DMS53 (cell line): ENCODE measurements around the gene RFK.
A peak's percentile ranks its signal among the peaks of the same experiment; 100 is the strongest.
"Not testable (repeated sequence)": the region's sequence is repeated elsewhere in the genome, so short reads cannot be mapped to it uniquely, and the experiment has no call there.

Experiments used
- DNase-seq: peaks from one replicate; lab custom pipeline; 2025; lab: John Stamatoyannopoulos, UW

The RFK gene

DNA sequence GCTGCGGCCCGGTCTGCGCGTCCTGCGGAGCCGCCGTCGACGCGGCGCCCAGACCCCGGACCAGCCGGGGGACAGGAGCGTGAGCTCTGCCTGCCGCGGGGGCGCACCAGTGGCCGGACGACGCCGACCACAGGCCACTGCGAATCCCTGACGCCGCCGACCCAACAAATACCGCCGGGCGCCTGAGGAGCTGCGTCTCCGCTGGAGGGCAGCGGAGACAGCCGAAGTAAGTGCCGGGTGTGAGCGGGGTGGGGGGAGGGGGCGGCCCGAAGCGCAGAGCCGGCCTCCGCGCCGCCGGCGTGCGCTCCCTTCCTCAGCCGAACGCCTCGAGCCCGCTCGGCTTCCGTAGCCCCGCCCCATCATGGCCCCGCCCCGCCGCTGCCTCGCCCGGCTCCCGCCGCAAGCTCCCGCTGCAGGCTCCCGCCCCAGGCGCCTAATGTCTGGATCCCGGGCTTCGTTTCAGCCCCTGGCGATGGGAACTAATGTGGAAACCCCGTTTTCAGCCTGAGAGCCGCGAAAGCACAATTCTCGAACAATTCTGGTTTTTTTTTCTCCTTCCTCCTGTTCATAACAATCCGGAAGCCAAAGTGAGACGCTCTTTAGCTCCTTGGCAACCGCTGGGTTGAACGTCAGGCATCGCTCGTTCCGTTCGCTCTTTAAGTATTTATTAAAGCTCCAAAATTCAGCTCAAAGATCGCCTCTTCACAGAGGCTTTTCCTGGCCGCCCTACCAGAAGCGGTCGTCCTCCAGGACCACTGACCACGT lies at the start of gene RFK:
RFK (minus strand) TSS at position 232 of the 765 bp plus-strand sequence. CDS start 255 bp downstream, outside the sequence.
- DNase-seq: peak; percentile 94

DNA sequence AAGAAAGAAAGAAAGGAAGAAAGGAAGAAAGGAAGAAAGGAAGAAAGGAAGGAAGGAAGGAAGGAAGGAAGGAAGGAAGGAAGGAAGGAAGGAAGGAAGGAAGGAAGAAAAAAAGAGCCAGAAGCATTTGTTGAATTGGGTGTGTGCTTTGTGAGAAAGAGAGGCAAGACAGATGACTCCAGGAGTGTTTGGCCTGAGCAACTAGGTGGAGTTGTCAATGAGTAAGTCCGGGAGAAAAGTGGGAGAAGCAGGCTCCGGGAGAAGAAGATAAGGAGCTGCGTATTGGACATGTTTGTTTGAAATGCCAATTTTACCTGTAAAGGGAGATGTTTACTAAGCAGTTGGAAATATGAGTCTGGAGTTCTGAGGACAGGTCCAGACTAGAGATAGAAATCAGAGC lies 49.7 kb upstream of the RFK start:
- no peak for DNase-seq

DNA sequence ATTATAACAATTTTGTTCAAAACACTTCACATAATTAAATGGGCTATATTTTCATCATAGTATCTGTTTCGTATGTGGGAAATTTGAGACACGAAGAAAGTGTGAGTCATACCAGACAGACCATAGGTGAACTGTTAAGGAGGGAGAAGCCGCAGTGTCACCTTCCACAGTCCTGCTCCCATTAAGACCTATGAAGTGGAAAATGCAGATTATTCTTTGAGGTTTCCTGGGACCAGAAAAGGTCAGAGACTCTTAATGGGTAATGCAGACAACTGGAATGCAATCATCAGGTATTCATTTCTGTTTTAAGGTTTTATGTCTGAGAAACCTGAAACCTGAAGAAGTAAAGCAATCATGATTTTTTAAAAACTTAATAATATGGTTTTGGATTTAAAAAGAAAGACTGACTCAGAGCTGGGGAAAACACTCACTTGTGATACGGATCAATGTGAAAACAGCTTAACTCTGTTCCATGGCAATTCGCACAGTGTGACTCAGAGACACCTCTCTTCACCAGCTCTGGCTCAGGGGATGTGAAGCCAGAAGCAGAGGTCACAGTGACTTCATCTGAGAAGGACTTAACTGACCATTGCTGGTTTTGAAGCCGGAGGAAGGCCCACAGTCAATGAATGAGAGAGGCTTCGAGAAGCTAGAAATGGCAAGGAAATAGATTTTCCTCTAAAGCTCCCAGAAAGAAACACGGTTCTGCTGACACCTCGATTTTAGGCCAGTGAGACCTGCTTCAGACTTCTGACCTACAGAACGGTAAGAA lies 47.5 kb upstream of the RFK start:
- DNase-seq: peak; percentile 13

DNA sequence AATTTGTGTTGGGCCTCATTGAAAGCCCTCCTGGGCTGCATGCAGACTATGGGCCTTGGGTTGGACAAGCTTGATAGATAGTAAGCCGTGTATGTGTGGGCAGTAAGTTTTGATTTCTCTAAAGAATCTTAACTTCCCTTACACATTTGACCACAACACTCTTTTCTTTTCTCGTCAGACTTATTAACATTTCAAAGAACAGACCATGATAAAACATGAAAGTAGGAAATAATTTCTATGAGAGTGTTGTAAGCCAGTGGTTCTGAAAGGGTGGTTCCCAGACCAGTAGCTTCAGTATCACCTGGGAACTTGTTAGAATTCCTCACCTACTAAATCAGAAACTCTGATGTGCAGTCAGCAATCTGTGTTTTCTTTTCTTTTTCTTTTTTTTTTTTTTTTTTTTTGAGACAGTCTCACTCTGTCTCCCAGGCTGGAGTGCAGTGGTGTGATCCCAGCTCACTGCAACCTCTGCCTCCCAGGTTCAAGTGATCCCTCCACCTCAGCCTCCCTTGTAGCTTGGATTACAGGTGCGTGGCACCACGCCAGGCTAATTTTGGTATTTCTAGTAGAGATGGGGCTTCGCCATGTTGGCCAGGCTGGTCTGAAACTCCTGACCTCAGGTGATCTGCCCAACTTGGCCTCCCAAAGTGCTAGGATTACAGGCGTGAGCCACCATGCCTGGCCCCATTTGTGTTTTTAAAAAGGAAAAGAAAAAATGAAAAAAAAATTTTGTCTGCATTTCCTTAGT lies 44.8 kb upstream of the RFK start:
- no peak for DNase-seq

DNA sequence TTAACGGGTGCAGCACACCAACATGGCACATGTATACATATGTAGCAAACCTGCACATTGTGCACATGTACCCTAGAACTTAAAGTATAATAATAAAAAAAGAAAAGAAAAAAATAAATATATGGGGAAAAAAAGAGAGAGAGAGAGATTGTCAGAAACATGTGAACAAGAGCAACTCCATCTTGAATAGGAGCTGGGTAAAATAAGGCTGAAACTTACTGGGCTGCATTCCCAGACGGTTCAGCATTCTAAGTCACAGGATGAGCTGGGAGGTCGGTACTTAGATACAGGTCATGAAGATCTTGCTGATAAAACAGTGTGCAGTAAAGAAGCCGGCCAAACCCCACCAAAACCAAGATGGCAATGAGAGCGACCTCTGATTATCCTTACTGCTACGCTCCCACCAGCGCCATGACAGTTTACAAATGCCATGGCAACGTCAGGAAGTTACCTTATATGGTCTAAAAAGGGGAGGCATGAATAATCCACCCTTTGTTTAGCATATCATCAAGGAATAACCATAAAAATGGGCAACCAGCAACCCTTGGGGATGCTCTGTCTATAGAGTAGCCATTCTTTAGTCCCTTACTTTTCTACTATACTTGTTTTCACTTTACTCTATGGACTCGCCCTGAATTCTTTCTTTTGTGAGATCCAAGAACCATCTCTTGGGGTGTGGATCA lies 42.9 kb upstream of the RFK start:
- not testable (repeated sequence) for DNase-seq

DNA sequence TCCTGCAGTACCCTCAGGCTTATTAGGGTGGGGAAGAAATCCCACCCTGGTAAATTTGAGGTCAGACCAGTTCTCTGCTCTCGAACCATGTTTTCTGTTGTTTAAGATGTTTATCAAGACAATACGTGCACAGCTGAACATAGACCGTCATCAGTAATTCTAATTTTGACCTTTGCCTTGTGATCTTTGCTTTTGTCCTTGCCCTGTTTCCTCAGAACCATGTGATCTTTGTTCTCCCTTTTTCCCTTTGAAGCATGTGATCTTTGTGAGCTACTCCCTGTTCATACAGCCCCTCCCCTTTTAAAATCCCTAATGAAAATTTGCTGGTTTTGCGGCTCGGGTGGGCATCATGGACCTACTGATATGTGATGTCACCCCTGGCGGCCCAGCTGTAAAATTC lies 40.7 kb upstream of the RFK start:
- DNase-seq: not testable (repeated sequence)

DNA sequence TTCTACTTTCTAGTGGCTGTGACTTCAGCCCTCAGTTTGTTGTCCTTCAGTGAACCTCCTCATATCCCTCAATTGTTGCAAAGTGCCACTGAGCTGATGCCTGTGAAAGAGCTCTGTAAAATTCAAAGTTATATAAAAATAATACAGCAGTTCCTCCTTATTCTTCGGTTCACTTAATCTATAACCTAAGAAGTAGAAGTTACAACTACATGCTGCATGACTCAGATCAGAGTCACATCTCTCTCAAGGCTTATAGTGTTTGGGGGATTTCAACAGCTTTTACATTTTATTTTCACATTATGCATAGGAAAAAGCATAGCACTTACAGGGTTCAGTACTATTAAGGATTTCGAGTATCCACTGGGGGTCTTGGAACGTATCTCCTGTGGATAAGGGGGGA lies 39.6 kb upstream of the RFK start:
- no peak for DNase-seq

DNA sequence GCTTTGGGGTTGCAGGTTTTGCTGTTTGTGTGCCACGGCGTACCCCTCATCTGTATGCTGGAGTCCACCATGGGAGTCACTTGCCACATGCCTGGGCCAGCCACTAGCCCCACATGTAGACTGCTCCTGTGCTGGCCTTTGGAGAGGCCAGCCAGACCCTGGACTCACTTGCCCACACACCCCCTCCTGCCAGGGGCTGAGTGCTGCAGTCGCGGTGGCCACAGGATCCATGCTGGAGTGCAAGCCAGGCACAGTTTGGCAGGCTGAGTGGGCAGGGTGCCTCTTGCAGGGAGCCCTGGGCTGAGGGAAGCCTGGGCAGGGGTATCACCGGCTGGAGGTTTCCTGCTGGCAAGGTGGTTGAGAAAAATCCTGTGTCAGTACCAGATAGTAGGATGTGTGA lies 39.2 kb upstream of the RFK start:
- DNase-seq: no peak

DNA sequence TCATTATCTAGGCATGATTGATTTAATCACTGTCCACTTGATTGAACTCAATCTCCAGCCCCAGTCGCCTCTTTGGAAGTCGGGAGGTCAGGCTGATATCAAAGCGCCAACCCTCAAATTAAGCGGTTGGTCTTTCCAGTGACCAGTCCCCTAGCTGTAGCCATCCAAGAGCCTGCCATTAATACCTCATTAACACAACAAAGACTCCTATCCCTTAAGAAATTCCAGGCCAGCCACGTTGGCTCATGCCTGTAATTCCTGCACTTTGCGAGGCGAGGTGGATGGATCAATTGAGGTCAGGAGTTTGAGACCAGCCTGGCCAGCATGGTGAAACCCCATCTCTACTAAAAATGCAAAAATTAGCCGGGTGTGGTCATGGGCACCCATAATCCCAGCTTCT lies 37.4 kb upstream of the RFK start:
- no peak for DNase-seq

DNA sequence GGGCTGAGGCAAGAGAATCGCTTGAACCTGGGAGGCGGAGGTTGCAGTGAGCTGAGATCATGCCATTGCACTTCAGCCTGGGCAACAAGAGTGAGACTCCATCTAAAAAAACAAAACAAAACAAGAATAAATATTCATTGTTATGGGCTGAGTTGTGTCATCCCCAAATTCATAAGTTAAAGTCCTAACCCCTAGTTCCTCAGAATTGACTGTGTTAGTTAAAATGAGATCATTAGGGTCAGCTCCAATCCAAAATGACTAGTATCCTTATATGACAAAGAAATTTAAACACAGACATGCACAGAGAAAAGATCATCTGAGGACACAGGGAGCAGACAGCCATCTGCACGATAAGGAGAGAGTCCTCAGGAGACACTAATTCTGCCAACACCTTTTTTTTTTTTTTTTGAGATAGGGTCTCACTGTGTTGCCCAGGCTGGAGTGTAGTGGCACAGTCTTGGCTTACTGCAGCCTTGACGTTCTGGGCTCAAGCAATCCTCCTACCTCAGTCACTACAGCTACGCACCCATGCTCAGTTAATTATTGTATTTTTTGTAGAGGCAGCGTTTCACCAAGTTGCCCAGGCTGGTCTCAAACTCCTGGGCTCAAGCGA lies 32.7 kb upstream of the RFK start:
- DNase-seq: no peak

DNA sequence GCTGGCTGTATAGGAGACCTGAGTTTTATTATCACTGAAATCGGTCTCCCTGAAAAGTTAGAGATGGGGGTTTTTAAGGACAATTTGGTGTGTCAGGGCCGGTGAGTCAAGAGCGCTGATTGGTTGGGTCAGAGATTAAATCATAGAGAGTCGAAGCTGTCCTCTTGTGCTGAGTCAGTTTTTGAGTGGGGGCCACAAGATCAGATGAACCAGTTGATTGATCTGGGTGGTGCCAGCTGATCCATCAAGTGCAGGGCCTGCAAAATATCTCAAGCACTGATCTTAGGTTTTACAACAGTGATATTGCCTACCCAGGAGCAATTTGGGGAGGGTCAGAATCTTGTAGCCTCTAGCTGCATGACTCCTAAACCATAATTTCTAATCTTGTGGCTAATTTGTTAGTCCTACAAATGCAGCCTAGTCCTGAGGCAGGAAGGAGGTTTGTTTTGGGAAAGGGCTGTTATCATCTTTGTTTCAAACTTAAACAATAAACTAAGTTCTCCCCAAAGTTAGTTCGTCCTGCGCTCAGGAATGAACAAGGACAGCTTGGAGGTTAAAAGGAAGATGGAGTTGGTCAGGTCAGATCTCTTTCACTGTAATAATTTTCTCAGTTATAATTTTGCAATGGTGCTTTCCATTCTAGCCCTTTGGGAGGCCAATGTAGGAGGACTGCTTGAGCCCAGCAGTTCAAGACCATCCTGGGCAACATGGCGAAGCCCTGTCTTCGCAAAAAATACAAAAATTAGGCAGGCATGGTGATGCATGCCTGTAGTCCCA lies 31.6 kb upstream of the RFK start:
- DNase-seq: no peak

DNA sequence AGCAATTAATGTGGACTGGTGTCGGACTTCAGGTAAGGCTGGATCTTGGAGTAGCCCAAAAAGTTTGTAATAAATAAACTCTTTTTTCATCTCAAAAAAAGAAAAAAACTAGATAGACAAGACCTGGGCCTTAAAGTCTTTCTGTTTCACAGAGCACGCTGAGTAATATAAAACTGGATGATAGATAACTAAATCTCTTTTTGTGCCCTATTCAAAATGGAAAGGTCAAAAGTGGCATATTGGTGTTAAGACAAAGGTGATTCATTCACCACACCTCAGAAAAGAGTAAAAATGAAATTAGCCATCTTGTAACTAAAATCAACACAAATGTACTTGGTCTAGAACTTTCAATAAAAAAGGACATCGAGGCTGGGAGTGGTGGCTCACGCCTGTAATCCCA lies 30.3 kb upstream of the RFK start:
- no peak for DNase-seq

DNA sequence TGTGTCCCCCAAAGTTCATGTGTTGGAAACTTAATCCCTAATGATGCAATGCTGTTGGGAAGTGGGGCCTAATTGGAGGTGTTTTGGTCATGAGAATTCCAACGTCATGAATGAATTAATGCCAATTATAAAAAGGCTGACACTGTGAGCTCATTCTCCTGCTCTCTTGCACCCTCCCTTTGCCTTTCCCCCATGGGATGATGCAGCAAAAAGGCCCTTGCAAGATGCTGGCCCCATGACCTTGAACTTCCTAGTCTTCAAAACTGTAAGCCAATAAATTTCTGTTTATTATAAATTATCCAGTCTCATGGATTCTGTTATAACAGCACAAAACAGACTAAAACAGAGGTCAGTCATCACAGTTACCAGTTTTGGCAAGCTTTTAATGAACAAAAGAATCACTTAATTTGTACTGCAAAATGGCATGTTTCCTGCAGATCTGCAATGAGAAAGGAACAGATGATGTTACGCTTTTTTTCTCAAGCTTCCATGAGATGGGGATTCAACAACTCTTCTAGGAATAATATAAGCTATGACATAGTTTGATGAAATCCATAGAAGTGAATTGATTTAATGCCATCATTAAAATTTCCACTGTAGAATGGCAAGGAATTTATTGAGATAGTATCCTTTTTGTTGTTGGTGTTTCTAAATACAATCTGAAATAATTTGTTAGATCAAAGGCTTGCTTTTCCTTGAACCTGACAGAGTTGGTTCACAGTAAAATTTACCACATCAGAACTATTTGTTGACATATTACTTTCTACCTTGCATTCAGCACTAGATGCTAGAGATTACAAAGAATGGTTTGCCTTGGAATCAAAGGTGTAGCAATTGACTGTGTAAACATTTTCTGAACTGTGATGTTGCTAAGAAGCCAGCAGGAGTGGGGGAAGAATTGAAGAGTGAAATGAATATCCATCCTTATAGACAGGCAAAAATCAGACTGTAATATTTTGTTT lies 29.3 kb upstream of the RFK start:
- peak; percentile 37 for DNase-seq

DNA sequence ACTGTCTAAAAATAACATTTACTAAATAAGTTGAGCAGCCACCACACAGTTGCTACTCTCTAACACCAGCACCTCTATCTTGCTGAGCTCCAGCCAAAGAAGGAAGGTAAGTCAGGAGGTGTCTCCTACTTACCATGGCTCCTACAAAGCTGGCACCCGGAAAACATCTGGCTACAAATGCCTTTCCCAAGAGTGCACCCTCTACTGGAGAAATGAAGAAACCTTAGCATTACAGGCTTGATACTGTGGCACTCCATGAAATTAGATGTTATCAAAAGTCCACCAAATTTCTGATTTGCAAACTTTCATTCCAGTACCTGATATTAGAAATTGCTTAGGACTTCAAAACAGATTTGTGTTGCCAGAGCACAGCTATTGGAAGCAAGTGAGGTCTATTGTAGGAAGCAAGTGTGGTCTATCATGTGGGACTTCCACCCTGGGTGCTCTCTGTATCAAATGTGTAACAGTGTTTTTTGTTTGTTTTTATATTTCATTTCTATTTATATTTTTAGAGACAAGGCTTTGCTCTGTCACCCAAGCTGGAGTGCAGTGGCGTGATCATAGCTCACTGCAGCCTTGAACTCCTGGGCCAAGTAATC lies 25.7 kb upstream of the RFK start:
- peak; percentile 65 for DNase-seq

DNA sequence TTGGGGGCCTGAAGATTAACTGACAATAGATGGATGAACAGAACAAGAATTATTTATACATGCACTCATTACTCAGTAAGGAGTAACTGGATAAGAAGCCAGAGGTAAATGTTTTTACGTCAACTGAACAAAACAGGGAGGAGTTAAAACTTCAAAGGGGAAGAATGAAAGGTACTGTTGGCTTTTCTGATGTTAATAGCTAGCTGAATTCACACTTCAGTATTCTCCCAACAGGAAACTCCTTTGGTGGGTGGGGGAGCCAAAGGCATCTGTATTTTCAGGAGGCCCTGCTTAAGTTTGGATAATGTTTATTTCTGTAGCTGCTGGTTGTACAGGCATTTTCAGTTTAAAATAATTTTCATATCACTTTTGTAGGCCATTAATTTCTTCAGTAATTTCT lies 23.2 kb upstream of the RFK start:
- DNase-seq: no peak

DNA sequence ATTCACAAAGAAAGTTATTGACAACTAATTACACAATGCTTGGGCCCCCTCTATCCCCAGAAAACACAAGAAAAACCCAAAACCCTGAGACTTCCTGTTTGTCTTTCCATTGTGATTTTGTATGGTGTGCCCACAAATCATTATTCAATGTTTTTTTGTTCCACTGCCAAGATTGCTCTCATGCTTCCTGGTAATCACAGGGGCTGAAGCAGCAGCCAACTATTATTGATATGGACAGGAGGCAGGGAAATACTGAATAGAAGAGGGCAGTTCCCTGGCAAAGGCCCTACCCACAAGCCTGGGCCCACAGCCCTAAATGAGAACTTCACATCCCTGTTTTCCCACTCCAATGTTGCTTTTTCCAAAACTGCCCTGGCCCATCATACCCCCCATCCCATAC lies 21.5 kb upstream of the RFK start:
- DNase-seq: peak; percentile 27

DNA sequence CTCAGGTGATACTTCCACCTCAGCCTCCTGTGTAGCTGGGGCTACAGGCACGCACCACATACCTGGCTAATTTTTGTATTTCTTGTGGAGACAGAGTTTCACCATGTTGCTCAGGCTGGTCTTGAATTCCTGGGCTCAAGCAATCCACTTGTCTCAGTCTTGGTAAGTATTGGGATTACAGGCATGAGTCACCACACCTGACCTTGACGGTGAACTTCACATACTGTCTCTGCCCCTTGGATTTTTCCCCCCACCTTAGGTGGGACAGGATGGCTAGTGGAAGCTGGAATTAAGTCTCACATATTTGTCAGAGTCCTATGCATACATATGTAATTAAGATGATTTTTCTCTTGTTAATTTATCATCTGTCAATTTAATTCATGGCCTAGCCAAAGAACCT lies 20.9 kb upstream of the RFK start:
- peak; percentile 10 for DNase-seq

DNA sequence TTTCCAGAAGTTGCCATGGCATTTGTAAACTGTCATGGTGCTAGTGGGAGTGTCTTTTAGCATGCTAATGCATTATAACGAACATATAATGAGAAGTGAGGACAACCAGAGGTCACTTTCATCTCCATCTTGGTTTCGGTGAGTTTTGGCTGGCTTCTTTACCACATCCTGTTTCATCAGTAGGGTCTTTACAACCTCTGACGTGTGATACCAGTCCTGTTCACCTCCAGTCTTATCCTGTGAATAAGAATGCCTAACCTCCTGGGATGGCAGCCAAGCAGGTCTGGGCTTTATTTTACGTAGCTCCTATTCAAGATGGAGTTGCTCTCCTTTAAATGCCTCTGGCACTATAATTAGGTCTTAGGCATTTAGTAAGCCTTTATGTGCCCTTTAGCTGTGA lies 20.4 kb upstream of the RFK start:
- no peak for DNase-seq

DNA sequence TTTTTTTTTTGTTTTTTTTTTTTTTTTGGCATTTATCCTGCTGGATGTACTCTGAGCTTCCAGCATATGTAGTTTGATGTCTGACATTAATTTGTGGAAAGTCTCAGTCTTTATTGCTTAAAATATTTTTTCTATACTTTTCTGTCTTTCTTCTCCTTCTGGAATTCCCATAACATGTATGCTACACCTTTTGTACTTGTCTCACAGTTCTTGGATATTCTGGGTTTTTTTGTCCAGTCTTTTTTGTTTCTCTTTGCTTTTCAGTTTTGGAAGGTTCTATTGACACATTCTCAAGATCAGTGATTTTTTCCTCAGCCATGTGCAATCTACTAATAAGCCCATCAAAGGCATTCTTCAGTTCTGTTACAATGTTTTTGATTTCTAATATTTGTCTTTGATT lies 19.4 kb upstream of the RFK start:
- DNase-seq: no peak
